A549 treated with RU486 at 1 μM for 4 hours (cell line): Measurements from ENCODE around the gene TXNL4A. TPM values are rescaled to one million over a fixed set of nuclear protein-coding genes. Genes with fewer than 3 reads are reported as not detected.

Source experiments
- total RNA-seq: library from RNA; stranded (reverse); fragments of 200-300 nt; extraction: Qiagen RNA extraction; gene quantifications from 5 replicates; pipeline ENCODE4 v1.2.3, GENCODE V29; 2022; ENCODE audit warnings: low read depth

Gene TXNL4A, protein sequence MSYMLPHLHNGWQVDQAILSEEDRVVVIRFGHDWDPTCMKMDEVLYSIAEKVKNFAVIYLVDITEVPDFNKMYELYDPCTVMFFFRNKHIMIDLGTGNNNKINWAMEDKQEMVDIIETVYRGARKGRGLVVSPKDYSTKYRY
- 84.5 to 157 TPM (median 147 TPM) in 5 replicates for total RNA-seq

DNA sequence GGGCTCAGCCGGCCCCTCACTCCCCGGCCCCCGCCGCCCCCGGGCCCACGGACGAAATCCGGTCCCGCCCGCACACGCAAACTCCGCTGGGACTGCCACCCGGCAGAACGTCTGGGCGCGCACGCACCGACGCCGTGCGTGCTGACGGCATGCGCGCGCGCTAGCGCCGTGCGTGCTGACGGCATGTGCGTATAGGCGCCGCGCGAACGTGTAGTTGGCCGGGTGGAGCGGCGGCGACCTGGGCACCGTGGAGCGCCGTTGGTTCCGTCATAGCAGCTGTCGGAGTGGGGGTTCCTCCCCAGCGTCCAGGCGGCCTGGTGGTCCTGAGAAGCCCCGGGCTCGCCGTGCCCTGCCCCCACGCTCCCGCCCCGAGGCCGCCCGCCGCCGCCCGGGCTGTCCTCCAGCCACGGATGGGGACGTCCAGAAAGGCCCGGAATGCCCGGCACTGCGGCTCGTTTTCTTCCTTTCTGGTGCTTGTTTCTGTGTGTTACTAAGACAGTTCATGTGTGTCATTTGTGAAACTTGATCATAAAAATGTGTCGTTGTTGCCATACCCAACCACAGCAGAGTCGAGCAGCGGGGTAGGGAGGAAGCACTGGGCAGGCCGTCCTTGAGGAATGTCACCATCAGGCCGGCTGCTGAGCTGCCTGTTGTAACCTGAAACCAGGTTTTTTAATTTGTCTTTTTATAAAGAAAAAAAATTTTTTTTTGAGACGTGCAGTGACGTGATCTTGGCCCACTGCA is at the start of gene TXNL4A:
TXNL4A (minus strand) TSS at position 113 of the 744 bp plus-strand sequence. CDS start 171 bp downstream, outside the sequence.

DNA sequence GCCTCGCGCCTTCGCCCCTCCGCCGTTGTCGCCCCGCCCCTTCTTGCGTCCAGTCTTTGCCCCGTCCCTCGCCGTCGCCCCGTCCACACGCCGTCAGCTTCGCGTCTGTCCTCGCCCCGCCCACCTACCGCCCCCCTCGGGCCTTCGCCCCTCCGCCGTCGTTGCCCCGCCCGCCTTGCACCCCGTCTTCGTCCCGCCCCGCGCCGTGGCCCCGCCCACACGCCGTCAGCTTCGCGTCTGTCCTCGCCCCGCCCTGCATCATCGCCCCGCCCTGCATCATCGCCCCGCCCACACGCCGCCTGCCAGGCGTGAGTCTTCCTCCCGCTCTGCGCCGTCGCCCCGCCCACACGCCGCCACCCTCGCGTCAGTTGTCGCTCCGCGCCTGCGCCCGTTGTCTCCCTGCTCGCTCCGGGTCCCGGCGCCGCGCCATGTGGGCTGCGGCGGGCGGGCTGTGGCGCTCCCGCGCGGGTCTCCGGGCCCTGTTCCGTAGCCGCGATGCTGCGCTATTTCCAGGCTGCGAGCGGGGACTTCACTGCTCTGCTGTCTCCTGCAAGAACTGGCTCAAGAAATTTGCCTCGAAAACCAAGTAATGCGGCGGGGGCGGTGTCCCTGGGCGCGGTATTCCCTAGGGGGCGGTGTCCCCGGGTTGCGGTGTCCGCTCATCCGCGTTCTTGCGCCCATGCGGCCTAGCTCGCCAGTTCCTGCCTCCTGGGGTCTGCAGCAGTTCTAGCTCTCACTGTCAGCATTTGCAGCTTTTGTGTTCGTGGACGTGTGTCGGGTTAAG is 45.9 kb upstream of the TXNL4A start, which contains the start of gene RBFA:
RBFA (plus strand) TSS at position 367 of the 784 bp plus-strand sequence; CDS start at position 429, 62 bp downstream.

DNA sequence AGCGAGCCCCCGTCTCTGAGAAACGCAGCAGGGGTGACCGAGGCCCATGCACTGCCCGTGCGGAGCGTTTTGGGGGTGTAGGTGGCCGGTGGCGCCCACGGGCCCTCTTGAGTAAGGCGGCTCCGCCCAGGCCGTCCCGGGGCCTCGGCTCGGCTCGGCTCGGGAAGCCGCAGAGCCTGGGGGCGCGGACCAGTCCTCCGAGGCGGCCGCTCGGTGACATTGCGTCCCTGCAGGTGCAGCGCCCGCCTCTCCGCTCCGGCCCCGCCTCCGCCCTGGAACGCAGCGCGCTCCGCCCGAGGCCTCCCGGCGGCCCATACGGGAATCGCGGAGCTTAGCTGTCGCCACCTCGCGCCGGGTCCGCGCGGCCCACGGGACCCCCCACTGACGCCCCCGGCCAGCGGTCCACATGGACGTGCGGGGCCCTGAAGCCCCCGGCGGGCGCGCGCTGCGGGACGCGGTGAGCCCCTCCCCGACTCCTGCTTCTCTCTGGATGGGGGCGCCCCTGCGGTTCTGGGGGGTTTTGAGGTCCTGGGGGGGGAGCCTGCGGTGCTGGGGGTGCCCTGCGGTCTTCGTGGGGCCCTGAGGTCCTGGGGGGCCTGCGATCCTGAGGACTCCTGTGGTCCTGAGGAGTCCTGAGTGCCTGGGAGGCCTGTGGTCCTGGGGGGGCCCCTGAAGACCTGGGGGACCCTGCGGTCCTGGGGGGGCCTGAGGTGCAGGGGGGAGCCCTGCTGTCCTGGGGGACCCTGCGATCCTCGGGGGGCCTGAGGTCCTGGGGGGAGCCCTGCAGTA is 23.8 kb downstream of the TXNL4A start, which contains the start of gene HSBP1L1:
HSBP1L1 (plus strand) TSS at position 314 of the 789 bp plus-strand sequence; CDS start at position 407, 93 bp downstream.

DNA sequence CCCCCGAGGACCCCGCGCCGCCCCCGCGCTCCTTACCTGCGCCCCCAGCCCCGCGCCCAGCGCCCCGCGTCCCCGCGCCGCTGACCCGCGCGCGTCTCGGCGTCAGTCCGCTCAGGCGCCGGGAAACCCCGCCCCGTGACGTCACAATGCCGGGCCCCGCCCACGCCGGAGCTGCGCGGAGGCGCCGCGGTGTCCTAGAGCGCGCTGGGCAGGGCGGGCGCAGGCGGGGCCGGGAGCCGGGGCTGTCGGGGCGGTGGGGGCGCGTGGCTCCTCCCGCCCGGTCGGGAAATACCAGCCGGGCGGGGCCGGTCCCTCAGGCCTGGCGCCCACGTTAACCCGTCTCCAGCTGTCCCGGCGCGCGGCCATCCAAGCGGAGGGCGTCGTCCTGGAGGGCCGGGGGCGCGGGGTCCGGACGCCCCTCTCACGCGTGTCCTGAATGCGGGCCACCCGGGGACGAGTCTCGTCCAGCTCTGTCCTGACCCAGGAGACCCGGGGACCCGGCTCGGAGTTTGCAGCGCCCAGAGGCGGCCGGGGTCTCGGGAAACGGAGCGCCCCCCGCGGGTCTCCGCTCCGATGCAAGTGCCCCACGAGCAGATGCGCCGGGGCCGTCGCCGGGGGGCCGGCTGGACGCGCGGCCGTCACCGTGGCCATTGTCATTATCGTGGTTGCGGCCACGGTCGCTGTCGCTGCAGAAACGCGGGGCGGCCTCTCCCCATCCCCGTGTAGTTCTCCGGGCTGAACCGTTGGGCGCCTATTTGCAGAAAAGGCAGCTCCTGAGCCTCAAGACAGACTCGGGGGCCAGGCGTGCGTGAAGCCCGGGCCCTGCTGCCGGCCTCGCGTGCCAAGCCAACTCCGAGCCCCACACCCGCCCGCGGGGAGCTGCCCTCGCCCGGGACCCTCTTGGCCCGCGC is 36.6 kb downstream of the TXNL4A start, which contains the start of gene SLC66A2:
SLC66A2 (minus strand) TSS at position 109 of the 911 bp plus-strand sequence. CDS start 727 bp downstream, outside the sequence.

Other genes with a start within 250 kb of the TXNL4A start
- gene KCNG2, start 190.6 kb downstream of the TXNL4A start, total RNA-seq: not detected in 5 replicates
- 10.8 to 19.1 TPM (median 16.9 TPM) in 5 replicates for gene SLC66A2, start 36.9 kb downstream of the TXNL4A start, total RNA-seq
- gene HSBP1L1, start 23.9 kb downstream of the TXNL4A start, total RNA-seq: 12.2 to 13.2 TPM (median 12.7 TPM) in 5 replicates
- gene RBFA, start 45.9 kb upstream of the TXNL4A start, total RNA-seq: 29.6 to 31.1 TPM (median 30.4 TPM) in 5 replicates
- 10.0 to 12.1 TPM (median 11.6 TPM) in 5 replicates for gene ADNP2, start 120.7 kb upstream of the TXNL4A start, total RNA-seq